ENCODE measurements around the gene NFATC3. TPM values are rescaled to one million over a fixed set of nuclear protein-coding genes. Genes with fewer than 3 reads are reported as not detected.
A peak's percentile ranks its signal among the peaks of the same experiment; 100 is the strongest.

The NFATC3 gene
- total RNA-seq: 20.9 TPM
- long read RNA-seq, full-length matches to known transcripts: 16 of 26 reads
- long read RNA-seq, partial matches to known transcripts: 4 of 26 reads
- long read RNA-seq, other reads (novel, unspliced or antisense): 6 of 26 reads

DNA sequence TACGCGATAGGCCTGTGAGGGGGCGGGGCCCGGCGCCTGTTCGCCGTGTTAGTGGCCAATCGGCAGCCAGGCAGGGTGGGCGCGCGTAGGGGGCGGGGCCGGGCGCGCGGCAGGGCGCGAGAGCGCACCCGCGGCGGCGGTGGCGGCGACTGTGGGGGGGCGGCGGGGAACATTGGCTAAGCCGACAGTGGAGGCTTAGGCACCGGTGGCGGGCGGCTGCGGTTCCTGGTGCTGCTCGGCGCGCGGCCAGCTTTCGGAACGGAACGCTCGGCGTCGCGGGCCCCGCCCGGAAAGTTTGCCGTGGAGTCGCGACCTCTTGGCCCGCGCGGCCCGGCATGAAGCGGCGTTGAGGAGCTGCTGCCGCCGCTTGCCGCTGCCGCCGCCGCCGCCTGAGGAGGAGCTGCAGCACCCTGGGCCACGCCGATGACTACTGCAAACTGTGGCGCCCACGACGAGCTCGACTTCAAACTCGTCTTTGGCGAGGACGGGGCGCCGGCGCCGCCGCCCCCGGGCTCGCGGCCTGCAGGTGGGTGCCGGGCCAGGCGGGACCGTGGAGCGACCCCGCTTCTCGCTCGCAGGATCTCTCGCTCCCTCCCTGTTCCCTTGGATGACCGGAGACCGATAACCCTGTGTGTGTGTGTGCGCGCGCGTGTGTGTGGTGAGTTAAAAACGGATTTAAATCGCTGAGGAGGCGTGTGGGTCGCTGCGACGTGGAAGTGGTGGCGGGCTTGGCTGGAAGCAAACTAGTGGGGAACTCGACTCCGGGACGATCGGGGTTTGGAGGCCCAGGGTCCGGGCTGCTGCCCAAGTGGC is at the start of gene NFATC3:
NFATC3 (plus strand) TSS at position 112 of the 813 bp plus-strand sequence; CDS start at position 424, 312 bp downstream.
- no peaks in the 10 kb centered on the region for H3K9me3 ChIP-seq (replicated peaks)
- TF ChIP-seq, protein P1, sequence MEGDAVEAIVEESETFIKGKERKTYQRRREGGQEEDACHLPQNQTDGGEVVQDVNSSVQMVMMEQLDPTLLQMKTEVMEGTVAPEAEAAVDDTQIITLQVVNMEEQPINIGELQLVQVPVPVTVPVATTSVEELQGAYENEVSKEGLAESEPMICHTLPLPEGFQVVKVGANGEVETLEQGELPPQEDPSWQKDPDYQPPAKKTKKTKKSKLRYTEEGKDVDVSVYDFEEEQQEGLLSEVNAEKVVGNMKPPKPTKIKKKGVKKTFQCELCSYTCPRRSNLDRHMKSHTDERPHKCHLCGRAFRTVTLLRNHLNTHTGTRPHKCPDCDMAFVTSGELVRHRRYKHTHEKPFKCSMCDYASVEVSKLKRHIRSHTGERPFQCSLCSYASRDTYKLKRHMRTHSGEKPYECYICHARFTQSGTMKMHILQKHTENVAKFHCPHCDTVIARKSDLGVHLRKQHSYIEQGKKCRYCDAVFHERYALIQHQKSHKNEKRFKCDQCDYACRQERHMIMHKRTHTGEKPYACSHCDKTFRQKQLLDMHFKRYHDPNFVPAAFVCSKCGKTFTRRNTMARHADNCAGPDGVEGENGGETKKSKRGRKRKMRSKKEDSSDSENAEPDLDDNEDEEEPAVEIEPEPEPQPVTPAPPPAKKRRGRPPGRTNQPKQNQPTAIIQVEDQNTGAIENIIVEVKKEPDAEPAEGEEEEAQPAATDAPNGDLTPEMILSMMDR (IDR thresholded peaks at IDR 0.05; ENCODE audit: borderline replicate concordance): no peak
- H3K36me3 ChIP-seq: no peaks in the 10 kb centered on the region
- peak within 1 kb of the TSS; percentile 97 for H3K27ac ChIP-seq (replicated peaks)
- no peaks in the 10 kb centered on the region for H3K27me3 ChIP-seq (ENCODE audit: low read depth)
- intact Hi-C loops (cut with micrococcal nuclease): no loop called here
- peak within 1 kb of the TSS; percentile 92 for H3K4me3 ChIP-seq
- peak; percentile 99 for DNase-seq
- peaks cover 92% of the 10 kb centered on the region for H3K4me1 ChIP-seq

DNA sequence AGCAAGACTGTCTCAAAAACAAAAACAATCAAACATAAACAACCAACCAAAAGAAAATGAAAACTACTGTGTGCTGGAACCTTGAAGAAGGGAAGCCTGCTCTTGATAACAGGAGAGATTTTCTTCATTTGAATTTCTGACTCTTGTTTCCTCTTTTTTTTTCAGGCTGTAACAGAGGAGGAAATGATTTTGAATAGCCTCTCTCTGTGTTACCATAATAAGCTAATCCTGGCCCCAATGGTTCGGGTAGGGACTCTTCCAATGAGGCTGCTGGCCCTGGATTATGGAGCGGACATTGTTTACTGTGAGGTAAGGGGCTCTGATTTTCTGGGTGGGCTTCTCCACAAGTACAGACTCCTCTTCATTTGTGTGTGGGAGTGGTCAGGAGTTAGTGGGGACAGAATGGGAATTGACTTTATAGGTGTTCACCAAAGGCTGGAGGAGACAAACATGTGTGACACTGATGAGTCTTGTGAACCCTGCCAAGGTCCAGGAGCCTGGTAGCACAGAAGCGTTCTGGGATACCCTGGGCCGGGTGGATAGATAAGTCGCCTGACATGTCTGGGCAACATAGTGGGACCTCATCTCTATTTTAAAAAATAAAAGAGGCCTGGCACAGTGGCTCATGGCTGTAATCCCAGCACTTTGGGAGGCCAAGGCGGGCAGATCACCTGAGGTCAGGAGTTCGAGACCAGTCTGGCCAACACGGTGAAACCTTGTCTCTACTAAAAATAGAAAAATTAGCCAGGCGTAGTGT is 47.2 kb upstream of the NFATC3 start:
- Histone ChIP-seq H3K27ac (replicated peaks) (peak overlapping the region; percentile 22), H3K4me1 (no peaks in the 10 kb centered on the region), H3K27me3 (ENCODE audit: low read depth) (no peaks in the 10 kb centered on the region), H3K9me3 (replicated peaks) (no peaks in the 10 kb centered on the region), H3K4me3 (no peak overlapping the region), H3K36me3 (no peaks in the 10 kb centered on the region)
- intact Hi-C loops (cut with micrococcal nuclease): loop anchor here (5.0 kb wide), 1 partner anchor 221 kb away; no protein-coding TSS in a partner anchor
- TF ChIP-seq, protein P1 (IDR thresholded peaks at IDR 0.05; ENCODE audit: borderline replicate concordance): no peak
- no peak for DNase-seq

DNA sequence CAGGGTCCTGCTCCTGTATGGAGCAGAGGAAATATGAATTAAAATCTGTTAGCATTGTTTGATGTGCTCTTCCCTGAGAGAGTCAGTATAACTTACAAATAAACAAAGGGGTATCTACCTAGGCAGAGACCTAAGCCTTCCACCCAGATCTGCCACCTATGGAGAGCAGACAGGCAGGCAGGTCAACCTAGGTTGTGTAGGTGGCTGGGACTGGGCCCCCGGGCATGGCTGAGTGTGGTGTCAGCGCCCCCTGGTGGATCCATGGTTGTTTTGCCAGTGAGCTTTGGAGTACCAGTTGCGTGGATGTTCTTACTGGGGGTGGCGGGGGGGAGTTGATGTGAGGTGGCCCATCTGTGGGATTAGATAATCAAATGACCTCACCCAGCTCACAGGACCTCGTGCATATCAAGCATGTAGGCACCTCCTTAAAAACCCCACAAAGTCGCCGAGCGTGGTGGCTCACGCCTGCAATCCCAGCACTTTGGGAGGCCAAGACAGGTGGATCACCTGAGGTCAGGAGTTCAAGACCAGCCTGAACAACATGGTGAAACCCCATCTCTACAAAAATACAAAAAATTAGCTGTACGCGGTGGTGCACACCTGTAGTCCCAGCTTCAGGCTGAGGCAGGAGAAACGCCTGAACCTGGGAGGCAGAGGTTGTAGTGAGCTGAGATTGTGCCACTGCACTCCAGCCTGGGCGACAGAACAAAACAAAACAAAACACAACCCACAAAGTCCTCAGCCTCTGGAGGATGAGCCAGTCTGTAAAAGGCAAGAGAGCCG is 44.5 kb upstream of the NFATC3 start:
- no peak overlapping the region for H3K4me3 ChIP-seq
- no peak overlapping the region for H3K27ac ChIP-seq (replicated peaks)
- no peaks in the 10 kb centered on the region for H3K36me3 ChIP-seq
- H3K4me1 ChIP-seq: no peaks in the 10 kb centered on the region
- TF ChIP-seq, protein P1 (IDR thresholded peaks at IDR 0.05; ENCODE audit: borderline replicate concordance): peak; percentile 84
- DNase-seq: peak; percentile 82
- no peaks in the 10 kb centered on the region for H3K27me3 ChIP-seq (ENCODE audit: low read depth)
- intact Hi-C loops (cut with micrococcal nuclease): no loop called here
- H3K9me3 ChIP-seq (replicated peaks): no peaks in the 10 kb centered on the region

DNA sequence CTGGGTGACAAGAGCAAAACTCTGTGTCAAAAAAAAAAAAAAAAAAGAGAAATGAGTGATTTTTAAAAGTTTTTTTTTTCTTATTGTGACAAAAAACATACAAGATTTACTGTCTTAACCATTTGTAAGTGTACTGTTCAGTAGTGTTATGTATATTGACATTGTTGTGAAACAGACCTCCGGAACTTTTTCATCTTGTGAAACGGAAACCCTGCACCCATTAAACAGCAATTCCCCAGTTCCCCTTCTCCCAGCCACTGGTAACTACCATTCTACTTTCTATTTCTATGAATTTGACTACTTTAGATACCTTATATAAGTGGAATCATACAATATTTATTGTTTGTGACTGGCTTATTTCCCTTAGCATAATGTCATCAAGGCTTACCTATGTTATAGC is 43.4 kb upstream of the NFATC3 start:
- H3K27me3 ChIP-seq (ENCODE audit: low read depth): no peaks in the 10 kb centered on the region
- H3K4me1 ChIP-seq: no peaks in the 10 kb centered on the region
- H3K36me3 ChIP-seq: no peaks in the 10 kb centered on the region
- H3K9me3 ChIP-seq (replicated peaks): no peaks in the 10 kb centered on the region
- no peak for DNase-seq
- H3K4me3 ChIP-seq: no peak overlapping the region
- TF ChIP-seq, protein P1 (IDR thresholded peaks at IDR 0.05; ENCODE audit: borderline replicate concordance): no peak
- intact Hi-C loops (cut with micrococcal nuclease): no loop called here
- H3K27ac ChIP-seq (replicated peaks): no peak overlapping the region

DNA sequence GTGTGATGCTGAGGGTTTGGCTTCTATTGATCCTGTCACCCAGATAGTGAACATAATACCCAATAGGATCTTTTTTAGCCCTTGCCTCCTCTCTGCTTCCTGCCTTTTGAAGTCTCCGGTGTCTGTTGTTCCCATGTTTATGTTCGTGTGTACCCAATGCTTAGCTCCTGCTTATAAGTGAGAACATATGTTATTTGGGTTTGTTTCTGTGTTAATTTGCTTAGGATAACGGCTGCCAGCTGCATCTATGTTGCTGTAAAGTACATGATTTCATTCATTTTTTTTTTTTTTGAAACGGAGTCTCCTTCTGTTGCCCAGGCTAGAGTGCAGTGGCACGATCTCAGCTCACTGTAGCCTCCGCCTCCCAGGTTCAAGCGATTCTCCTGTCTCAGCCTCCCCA is 39.1 kb upstream of the NFATC3 start:
- Histone ChIP-seq H3K9me3 (replicated peaks) (no peaks in the 10 kb centered on the region), H3K4me1 (peaks cover 7% of the 10 kb centered on the region), H3K27ac (replicated peaks) (no peak overlapping the region), H3K36me3 (peaks cover 8% of the 10 kb centered on the region), H3K4me3 (no peak overlapping the region), H3K27me3 (ENCODE audit: low read depth) (no peaks in the 10 kb centered on the region)
- DNase-seq: no peak
- TF ChIP-seq, protein P1 (IDR thresholded peaks at IDR 0.05; ENCODE audit: borderline replicate concordance): no peak
- intact Hi-C loops (cut with micrococcal nuclease): no loop called here

Data from left ventricle myocardium inferior (tissue), 1 donor.